ENCODE measurements around the gene VOPP1. TPM values are rescaled to one million over a fixed set of nuclear protein-coding genes. Genes with fewer than 3 reads are reported as not detected.

The VOPP1 gene
- total RNA-seq, 4 donors from 2014 or later, result 23.7 to 42.1 (median 37.5) TPM

GRCh38 chr7:55497521-55497920 lies 74.8 kb downstream of the VOPP1 start:
- TF ChIP-seq EP300 (IDR thresholded peaks at IDR 0.05), result no peak
- TF ChIP-seq POLR2A (IDR thresholded peaks at IDR 0.05; ENCODE audit: low read depth), result no peak
- TF ChIP-seq CTCF (IDR thresholded peaks at IDR 0.05), result no peak
- no peak for TF ChIP-seq POLR2AphosphoS5 (IDR thresholded peaks at IDR 0.05)
- DNase-seq (ENCODE audit: extremely low spot score), result no peak
- Histone ChIP-seq H3K27me3 (no peaks in the 10 kb centered on the region), H3K4me1 (peaks cover 4 to 13% (median 10%) of the 10 kb centered on the region in 4 donors), H3K4me3 (no peak overlapping the region), H3K27ac (replicated peaks in 1 of 4) (no peak overlapping the region), H3K9me3 (no peaks in the 10 kb centered on the region), H3K36me3 (peaks cover 0 to 36% (median 23%) of the 10 kb centered on the region in 4 donors)
- intact Hi-C loops (cut with DNase I), result no loop called here
- WGBS, result 92% methylated on average over 7 of the region's 7 CpGs

- Histone ChIP-seq H3K27ac (replicated peaks in 1 of 4) (no peak overlapping the region), H3K4me1 (peaks cover 0 to 6% (median 4%) of the 10 kb centered on the region in 4 donors), H3K4me3 (no peak overlapping the region), H3K36me3 (peaks cover 0 to 42% (median 29%) of the 10 kb centered on the region in 4 donors), H3K9me3 (no peaks in the 10 kb centered on the region), H3K27me3 (no peaks in the 10 kb centered on the region)
- intact Hi-C loops (cut with DNase I), result no loop called here
- TF ChIP-seq CTCF (IDR thresholded peaks at IDR 0.05) (no peak), EP300 (IDR thresholded peaks at IDR 0.05) (no peak), POLR2AphosphoS5 (IDR thresholded peaks at IDR 0.05) (no peak), POLR2A (IDR thresholded peaks at IDR 0.05; ENCODE audit: low read depth) (no peak)
- DNase-seq (ENCODE audit: extremely low spot score), result no peak
- 97% methylated on average over 6 of the region's 9 CpGs for WGBS
These were observed 75.4 kb downstream of the VOPP1 start for GRCh38 chr7:55496906-55497305.

DNA sequence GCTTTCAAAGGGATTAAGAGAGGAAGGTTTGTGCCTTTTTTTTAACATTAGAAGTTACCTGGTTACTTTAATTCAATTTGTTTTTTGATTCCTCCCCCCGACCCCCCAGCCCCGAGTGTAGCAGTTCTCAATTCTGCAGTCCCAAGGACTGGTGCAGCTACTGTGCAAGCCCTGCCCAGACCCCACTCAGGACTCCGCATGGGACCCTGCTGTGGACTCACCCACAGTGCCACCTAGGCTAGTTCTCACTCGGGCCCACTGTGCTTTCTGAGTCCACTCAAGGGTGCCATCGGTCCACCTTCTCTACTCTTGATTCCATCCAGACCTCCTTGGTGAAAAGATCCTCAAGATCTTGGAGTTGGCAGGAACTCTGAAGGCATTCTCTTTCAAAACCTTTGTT lies 77.4 kb downstream of the VOPP1 start:
- WGBS, result 95% methylated on average over 5 of the region's 5 CpGs
- peaks cover 0 to 4% (median 3%) of the 10 kb centered on the region in 4 donors for H3K4me1 ChIP-seq
- peaks cover 0 to 60% (median 41%) of the 10 kb centered on the region in 4 donors for H3K36me3 ChIP-seq
- no peaks in the 10 kb centered on the region for H3K27me3 ChIP-seq
- no peak overlapping the region for H3K4me3 ChIP-seq
- TF ChIP-seq EP300 (IDR thresholded peaks at IDR 0.05), result no peak
- no peak for TF ChIP-seq POLR2A (IDR thresholded peaks at IDR 0.05; ENCODE audit: low read depth)
- no peak for TF ChIP-seq POLR2AphosphoS5 (IDR thresholded peaks at IDR 0.05)
- no peak for TF ChIP-seq CTCF (IDR thresholded peaks at IDR 0.05)
- intact Hi-C loops (cut with DNase I), result no loop called here
- H3K9me3 ChIP-seq, result no peaks in the 10 kb centered on the region
- no peak overlapping the region for H3K27ac ChIP-seq (replicated peaks in 1 of 4)
- no peak for DNase-seq (ENCODE audit: extremely low spot score)

GRCh38 chr7:55493408-55493807 lies 78.9 kb downstream of the VOPP1 start:
- TF ChIP-seq CTCF (IDR thresholded peaks at IDR 0.05) (no peak), EP300 (IDR thresholded peaks at IDR 0.05) (no peak), POLR2AphosphoS5 (IDR thresholded peaks at IDR 0.05) (no peak), POLR2A (IDR thresholded peaks at IDR 0.05; ENCODE audit: low read depth) (no peak)
- no peak for DNase-seq (ENCODE audit: extremely low spot score)
- Histone ChIP-seq H3K4me3 (no peak overlapping the region), H3K27me3 (no peaks in the 10 kb centered on the region), H3K4me1 (peaks cover 0 to 4% (median 2%) of the 10 kb centered on the region in 4 donors), H3K9me3 (no peaks in the 10 kb centered on the region), H3K27ac (replicated peaks in 1 of 4) (no peak overlapping the region), H3K36me3 (peaks cover 14 to 76% (median 56%) of the 10 kb centered on the region in 4 donors)
- WGBS, result 63% methylated on average over 7 of the region's 7 CpGs
- intact Hi-C loops (cut with DNase I), result no loop called here

- no peak for DNase-seq (ENCODE audit: extremely low spot score)
- H3K9me3 ChIP-seq, result no peaks in the 10 kb centered on the region
- H3K4me1 ChIP-seq, result peaks cover 0 to 4% (median 2%) of the 10 kb centered on the region in 4 donors
- WGBS, result 92% methylated on average over 5 of the region's 5 CpGs
- H3K27ac ChIP-seq (replicated peaks in 1 of 4), result no peak overlapping the region
- H3K27me3 ChIP-seq, result no peaks in the 10 kb centered on the region
- no peak overlapping the region for H3K4me3 ChIP-seq
- TF ChIP-seq EP300 (IDR thresholded peaks at IDR 0.05) (no peak), POLR2AphosphoS5 (IDR thresholded peaks at IDR 0.05) (no peak), POLR2A (IDR thresholded peaks at IDR 0.05; ENCODE audit: low read depth) (no peak), CTCF (IDR thresholded peaks at IDR 0.05) (no peak)
- peaks cover 14 to 75% (median 45%) of the 10 kb centered on the region in 4 donors for H3K36me3 ChIP-seq
- intact Hi-C loops (cut with DNase I), result no loop called here
These were observed 81.0 kb downstream of the VOPP1 start for GRCh38 chr7:55491346-55491745.
